ENCODE data around the gene HLF.

DNA sequence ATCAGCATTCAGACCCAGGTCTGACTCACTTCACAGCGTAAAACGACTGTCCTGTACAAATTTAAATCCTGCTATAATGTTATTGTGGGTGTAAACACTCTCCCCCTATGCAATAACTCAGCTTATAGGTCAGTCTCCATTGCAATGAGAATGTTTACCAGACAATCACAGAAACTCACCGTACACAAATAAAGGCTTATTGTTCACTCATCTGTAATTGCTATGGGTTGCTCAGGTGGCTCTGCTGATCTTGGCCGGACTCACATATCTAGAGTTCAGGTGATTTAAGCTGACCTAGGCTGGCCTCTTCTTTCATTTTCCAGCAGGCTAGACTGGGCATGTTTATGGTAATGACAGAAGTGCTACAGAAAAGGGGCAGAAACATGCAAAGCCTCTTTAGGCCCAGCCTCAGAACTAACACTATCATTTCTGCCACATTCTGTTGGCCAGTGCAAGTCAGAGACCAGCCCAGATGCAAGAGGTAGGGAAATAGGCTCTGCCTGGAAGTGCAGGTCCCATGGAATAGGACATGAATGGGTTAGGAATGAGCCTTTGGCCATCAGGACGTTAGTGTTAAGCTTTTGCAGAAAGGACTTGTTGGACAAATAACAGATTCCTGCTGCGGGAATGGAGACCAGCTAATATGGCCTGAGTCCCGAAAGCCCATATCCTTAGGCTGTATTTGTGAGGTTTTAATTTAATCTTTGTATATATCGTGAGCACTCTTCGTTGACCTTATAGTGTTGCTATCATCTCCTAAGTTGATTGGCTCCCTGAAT lies 44.0 kb downstream of the HLF start:
- TF ChIP-seq, protein P1, sequence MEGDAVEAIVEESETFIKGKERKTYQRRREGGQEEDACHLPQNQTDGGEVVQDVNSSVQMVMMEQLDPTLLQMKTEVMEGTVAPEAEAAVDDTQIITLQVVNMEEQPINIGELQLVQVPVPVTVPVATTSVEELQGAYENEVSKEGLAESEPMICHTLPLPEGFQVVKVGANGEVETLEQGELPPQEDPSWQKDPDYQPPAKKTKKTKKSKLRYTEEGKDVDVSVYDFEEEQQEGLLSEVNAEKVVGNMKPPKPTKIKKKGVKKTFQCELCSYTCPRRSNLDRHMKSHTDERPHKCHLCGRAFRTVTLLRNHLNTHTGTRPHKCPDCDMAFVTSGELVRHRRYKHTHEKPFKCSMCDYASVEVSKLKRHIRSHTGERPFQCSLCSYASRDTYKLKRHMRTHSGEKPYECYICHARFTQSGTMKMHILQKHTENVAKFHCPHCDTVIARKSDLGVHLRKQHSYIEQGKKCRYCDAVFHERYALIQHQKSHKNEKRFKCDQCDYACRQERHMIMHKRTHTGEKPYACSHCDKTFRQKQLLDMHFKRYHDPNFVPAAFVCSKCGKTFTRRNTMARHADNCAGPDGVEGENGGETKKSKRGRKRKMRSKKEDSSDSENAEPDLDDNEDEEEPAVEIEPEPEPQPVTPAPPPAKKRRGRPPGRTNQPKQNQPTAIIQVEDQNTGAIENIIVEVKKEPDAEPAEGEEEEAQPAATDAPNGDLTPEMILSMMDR (IDR thresholded peaks at IDR 0.05; ENCODE audit: insufficient read depth, low read length): no peak
- TF ChIP-seq GABPA (IDR thresholded peaks at IDR 0.05; ENCODE audit: low read depth): no peak
- no peak for TF ChIP-seq SPI1 (IDR thresholded peaks at IDR 0.05; ENCODE audit: borderline replicate concordance, low read depth)
- no peak for TF ChIP-seq POLR2AphosphoS5 (IDR thresholded peaks at IDR 0.05; ENCODE audit: low read depth)
- TF ChIP-seq, protein P2, sequence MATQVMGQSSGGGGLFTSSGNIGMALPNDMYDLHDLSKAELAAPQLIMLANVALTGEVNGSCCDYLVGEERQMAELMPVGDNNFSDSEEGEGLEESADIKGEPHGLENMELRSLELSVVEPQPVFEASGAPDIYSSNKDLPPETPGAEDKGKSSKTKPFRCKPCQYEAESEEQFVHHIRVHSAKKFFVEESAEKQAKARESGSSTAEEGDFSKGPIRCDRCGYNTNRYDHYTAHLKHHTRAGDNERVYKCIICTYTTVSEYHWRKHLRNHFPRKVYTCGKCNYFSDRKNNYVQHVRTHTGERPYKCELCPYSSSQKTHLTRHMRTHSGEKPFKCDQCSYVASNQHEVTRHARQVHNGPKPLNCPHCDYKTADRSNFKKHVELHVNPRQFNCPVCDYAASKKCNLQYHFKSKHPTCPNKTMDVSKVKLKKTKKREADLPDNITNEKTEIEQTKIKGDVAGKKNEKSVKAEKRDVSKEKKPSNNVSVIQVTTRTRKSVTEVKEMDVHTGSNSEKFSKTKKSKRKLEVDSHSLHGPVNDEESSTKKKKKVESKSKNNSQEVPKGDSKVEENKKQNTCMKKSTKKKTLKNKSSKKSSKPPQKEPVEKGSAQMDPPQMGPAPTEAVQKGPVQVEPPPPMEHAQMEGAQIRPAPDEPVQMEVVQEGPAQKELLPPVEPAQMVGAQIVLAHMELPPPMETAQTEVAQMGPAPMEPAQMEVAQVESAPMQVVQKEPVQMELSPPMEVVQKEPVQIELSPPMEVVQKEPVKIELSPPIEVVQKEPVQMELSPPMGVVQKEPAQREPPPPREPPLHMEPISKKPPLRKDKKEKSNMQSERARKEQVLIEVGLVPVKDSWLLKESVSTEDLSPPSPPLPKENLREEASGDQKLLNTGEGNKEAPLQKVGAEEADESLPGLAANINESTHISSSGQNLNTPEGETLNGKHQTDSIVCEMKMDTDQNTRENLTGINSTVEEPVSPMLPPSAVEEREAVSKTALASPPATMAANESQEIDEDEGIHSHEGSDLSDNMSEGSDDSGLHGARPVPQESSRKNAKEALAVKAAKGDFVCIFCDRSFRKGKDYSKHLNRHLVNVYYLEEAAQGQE (IDR thresholded peaks at IDR 0.05; ENCODE audit: insufficient replicate concordance, low read depth): no peak
